Epithelial cell of esophagus (primary cell): ENCODE data around the gene PCSK6.

Experiments
- DNase-seq: peaks from one replicate; pipeline ENCODE4 v3.0.0; 2010; ENCODE audit warnings: low read depth
- H3K4me3 ChIP-seq: 2 replicates; pipeline ENCODE4 v1.5.1; 2011; ENCODE audit warnings: mild to moderate bottlenecking, low read length, control low read depth
- TF ChIP-seq, protein P1 (sequence below): IDR thresholded peaks from 2 replicates; pipeline ENCODE4 v1.5.1; 2011; ENCODE audit warnings: low read depth, mild to moderate bottlenecking, low read length, control low read depth, inconsistent platforms; ENCODE audit not compliant: insufficient read depth; ENCODE audit errors: missing control alignments

PCSK6 gene

DNA sequence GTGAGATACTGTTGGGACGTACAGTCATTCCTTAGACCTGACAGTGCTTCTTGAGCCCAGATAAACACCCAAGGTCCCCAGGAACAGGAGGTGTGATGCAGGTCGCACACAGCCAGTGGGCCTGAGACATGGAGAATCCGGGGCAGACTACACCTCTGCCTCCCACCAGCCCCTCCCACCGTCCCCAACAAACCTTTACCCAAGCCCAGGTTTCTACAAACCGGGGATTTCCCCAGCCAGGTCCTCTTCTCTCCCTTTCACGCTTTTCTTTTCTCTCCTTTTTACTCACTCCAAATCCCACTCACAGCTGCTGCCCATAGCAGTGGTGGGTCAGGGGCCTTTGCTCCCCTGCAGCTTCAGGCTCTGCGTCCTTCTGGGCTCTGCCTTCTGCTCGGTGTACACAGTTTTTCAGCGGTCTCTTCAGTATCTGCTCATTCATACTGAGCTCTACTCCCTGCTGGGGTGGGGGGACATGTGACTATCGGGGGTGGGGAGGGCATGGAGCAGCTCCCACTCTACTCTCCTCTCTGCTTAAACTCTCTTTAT is 4.8 kb upstream of the PCSK6 start:
- no peak overlapping the region for H3K4me3 ChIP-seq
- TF ChIP-seq, protein P1, sequence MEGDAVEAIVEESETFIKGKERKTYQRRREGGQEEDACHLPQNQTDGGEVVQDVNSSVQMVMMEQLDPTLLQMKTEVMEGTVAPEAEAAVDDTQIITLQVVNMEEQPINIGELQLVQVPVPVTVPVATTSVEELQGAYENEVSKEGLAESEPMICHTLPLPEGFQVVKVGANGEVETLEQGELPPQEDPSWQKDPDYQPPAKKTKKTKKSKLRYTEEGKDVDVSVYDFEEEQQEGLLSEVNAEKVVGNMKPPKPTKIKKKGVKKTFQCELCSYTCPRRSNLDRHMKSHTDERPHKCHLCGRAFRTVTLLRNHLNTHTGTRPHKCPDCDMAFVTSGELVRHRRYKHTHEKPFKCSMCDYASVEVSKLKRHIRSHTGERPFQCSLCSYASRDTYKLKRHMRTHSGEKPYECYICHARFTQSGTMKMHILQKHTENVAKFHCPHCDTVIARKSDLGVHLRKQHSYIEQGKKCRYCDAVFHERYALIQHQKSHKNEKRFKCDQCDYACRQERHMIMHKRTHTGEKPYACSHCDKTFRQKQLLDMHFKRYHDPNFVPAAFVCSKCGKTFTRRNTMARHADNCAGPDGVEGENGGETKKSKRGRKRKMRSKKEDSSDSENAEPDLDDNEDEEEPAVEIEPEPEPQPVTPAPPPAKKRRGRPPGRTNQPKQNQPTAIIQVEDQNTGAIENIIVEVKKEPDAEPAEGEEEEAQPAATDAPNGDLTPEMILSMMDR, result no peak
- no peak for DNase-seq

DNA sequence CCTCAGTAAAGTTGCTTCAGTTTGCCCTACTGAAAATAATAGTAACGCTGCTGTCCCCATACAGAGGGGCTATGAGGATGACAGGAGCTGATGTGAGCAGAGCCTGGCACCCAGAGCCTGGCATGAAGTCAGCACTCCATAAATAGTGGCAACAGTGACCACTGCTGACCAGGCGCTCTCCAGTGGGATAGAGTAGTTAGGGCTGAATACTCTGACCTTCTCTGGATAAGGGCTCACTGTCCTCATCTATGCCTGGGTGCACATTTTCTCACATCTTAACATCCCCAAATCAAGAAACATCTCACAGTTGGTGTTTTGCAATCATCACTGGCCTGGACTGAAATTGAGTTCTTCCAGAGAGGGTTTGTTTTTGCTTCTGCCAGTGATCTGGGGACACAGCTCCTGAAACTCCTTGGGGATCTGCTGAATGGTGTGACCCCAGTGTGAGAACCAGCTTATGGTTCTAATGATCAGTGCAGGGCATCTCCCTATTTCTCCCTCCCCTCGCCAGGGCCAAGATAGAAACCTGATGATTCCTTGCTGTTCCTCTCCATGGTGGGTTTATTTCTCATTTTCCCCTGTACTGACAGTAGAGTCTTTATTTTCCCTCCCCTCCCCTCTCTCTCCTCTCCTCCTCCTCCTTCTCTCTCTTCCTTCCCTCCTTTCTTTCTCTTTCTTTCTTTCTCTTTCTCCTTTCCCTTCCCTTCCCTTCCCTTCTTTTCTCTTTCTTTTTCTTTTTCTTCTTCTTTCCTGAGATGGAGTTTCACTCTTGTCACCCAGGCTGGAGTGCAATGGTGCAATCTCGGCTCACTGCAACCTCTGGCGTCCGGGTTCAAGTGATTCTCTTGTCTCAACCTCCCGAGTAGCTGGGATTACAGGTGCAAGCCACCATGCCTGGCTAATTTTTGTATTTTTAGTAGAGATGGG is 3.5 kb upstream of the PCSK6 start:
- TF ChIP-seq, protein P1, result no peak
- DNase-seq, result no peak

DNA sequence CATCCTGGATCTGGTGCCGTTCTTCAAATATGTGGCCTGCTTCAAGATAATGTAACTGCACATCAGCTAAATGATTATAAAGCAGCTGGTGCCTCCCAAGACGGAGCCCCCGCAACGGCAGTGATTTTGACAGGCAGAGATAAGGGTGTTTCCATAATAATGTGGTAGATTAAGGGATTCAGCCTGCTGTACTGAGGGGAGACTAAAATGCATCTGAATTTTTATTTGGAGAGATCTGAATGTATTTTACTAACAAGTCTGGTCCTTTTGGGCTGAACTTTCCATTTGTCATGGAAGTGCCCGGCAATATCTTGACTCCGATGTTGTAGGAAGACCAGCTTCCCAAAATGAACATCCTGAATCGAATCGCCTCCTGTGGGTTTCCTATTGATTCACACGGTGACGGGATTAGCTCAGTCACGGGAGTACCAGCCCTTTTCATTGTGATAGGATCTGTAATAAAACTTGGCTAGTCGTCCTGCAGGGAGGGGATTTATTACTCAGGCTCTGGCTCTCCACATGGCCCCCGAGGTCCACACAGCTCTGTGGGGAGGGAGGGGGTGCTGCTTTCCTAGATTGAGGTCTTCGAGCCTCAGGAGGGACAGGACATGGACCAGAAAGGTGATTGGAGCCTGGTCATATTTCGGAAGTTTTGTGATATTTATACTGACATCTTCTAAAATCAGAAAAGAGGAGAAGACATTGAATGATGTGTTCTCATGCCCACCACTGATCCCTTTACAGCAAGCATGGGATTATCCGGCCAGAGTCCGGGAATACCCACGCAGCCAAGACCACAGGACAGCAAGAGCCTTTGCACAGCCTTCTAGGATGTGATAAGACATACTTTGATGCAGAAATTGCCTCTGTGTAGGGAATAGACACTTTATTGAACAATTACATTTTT is 2.5 kb upstream of the PCSK6 start:
- TF ChIP-seq, protein P1, result no peak
- DNase-seq, result no peak

More for the DNA sequence above, 3.5 kb upstream of the PCSK6 start:
- no peak overlapping the region for H3K4me3 ChIP-seq

DNA sequence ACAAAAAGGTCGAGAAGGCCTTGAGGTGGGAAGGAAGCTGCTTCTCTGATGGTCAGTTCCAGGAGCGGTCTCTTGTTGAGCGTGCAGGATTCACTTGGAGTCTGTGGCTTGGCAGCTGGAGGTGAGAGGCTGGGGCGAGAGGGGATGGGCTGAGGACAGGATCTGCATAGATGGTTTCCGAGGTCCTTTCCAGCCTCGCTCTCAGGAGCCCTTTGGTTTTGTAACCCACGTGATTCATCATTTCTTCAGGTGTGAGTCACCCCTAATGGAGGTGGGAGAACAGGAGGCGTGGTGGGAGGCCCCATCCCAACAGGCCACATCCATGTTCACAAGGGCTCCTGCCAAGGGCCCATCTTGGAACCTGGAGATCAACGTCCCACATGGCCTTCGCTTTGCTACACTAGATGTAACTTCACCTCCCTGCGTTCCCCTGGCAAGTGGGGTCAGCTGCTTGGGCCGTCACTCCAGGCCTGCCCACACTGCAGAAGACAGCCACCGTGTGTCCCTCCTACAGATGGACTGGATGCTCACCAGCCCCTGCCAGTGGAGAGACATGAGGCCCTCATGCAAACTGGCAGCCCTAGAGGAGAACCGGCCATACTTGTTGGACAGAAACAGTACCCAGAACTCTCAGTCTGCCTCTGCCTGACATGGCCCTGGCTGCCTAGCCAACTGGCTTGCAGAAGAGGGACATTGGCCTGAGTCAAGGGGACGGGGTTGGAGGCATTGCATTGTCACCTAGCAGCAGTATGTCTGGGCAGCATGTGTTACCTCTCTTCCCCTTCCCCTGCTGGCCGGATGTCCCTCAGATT is 1.6 kb upstream of the PCSK6 start:
- DNase-seq, result peak; percentile 33
- TF ChIP-seq, protein P1, result no peak
- H3K4me3 ChIP-seq, result no peak overlapping the region

More for the DNA sequence above, 2.5 kb upstream of the PCSK6 start:
- H3K4me3 ChIP-seq, result no peak overlapping the region

DNA sequence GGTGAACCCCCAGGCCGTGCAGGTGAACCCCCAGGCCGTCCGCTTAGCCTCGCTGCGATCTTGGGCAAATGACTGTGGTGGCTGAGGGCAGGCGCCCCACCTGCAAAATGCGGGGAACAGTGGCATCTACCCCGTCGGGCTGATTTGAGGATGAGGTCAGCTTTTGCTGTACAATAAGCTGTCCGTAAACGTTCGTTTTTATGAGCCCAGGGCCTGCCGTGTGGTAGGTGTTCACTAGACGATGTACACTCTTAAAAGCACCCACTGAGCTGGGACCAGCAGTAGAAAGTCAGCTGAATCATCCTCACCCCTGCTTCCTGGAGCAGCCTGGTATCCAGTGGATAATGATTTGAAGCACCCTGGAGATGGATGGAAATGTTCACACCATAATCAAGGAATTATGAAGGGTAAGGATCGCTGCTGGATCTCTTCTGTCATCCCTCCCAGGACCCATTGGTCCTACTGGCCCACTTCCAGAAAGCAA is 943 bp upstream of the PCSK6 start:
- no peak overlapping the region for H3K4me3 ChIP-seq
- TF ChIP-seq, protein P1, result no peak
- no peak for DNase-seq

DNA sequence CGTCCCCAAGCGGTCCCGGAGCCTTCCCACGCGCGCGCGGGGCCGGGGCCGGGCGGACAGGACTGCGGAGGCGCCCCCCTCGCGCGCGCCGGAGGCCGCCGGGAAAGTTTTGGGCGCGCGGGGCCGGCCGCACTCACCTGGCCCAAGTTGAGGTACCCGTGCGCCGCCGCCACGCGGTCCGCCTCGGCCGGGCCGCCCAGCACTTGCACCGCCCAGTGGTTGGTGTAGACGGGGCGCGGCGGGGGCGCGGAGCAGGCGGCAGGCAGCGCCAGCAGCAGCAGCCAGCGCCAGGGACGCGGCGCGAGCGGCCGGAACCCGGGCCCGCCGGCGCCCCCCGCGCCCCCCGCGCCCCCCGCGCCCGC is 289 bp downstream of the PCSK6 start:
- TF ChIP-seq, protein P1, result no peak
- H3K4me3 ChIP-seq, result no peak overlapping the region
- DNase-seq, result peak; percentile 67
